A673 (cell line): ENCODE data around the gene LDHD.

Experiments
- CTCF ChIP-seq: fragments of 300-800, 200-600 bp; sonication (generic); conservative IDR thresholded peaks from 2 replicates; pipeline ENCODE4 v1.5.1; 2017; ENCODE audit warnings: low read depth, mild to moderate bottlenecking, antibody characterized with exemption, low read length, moderate library complexity, mixed read lengths
- EZH2 ChIP-seq: fragments of 200-600 bp; sonication (generic); IDR thresholded peaks from 2 replicates; pipeline ENCODE4 v1.6.1; 2017; ENCODE audit warnings: borderline replicate concordance, low read depth, mild to moderate bottlenecking, mixed read lengths, antibody characterized with exemption, low read length; ENCODE audit not compliant: poor library complexity, severe bottlenecking

GRCh38 chr16:75065149-75065505 is 51.5 kb downstream of the LDHD start:
- TF ChIP-seq CTCF (no peak), EZH2 (no peak)
